HG03565 (cell line): ENCODE data around the gene CT45A8.
"Not testable (repeated sequence)": the region's sequence is repeated elsewhere in the genome, so short reads cannot be mapped to it uniquely, and the experiment has no call there.

Experiments used
- ATAC-seq: cut with Tn5 transposase; IDR thresholded peaks from one replicate; pipeline ENCODE4 v1.9.1; 2021; ENCODE audit warnings: mild to moderate bottlenecking, moderate library complexity; ENCODE audit not compliant: unreplicated experiment

CT45A8 gene, protein sequence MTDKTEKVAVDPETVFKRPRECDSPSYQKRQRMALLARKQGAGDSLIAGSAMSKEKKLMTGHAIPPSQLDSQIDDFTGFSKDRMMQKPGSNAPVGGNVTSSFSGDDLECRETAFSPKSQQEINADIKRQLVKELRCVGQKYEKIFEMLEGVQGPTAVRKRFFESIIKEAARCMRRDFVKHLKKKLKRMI

DNA sequence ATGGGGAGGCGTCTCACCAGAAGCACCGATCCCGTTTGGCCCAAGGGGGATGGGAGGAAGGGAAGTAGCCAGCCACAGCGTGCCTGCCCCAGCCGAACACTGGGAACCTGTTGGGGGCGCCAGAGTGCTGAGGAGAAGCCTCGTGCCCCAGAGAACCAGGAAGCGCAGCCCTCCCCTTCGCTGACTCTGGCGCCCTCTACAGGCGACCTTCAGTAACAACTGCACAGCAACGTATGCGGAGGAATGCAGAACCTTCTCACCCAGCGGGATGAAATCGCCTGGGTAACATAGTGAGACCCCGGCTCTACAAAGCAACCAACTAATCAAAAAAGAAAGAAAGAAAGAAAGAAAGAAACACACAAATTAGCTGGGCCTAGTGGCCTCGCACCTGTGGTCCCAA lies at the start of gene CT45A8:
TSS of gene CT45A8 (minus strand) at position 101 of the 400 bp plus-strand sequence. CDS start 3,755 bp downstream, outside the sequence.
- ATAC-seq, result not testable (repeated sequence)

DNA sequence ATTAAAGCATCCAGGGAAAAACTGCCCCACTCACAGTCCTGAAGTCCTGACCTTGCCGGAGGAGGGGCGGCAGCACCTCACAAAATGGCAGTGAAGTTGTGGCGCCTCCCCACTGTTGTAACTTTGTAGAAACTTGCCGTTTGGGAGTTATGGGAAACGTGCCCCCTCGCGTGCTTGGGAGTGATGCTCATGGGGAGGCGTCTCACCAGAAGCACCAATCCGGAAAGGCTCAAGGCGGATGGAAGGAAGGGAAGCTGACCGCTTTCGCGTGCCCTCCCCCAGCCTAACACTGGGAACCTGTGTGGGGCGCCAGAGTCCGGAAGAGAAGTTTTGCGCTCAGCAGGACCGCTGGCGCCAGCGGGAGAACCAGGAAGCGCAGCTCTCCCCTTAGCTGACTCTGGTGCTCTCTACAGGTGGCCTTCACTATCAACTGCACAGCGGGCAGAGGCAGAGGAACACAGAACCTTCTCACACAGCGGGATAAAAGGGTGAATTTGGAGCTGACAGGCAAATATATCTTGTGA lies 39.0 kb upstream of the CT45A8 start, which contains the start of the genes CT45A10 and SAGE1:
TSS of gene CT45A10 (minus strand) at position 151 of the 524 bp plus-strand sequence. CDS start 8,100 bp downstream, outside the sequence.
TSS of gene SAGE1 (plus strand) at position 423 of the 524 bp plus-strand sequence. CDS start 2,527 bp downstream, outside the sequence.
- ATAC-seq, result no peak

DNA sequence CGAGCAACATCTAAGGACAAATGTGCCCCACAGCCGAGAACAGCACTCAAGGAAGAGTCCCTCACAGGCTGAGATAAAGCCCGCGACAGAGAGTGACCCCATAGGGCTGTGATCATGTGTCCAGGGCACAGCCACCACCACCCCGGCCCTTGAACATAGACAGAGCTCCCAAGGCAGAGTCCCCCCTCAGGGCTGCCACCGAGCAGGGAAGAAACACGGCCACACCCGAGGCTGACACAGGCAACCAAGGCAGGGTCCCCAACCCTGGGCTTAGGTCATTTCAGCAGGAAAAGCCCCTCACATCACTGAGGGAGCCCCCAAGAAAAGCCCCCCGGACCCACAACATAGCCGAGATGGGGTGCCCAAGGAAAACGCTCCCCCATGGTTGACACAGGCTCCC lies 38.4 kb upstream of the CT45A8 start:
- ATAC-seq, result no peak

DNA sequence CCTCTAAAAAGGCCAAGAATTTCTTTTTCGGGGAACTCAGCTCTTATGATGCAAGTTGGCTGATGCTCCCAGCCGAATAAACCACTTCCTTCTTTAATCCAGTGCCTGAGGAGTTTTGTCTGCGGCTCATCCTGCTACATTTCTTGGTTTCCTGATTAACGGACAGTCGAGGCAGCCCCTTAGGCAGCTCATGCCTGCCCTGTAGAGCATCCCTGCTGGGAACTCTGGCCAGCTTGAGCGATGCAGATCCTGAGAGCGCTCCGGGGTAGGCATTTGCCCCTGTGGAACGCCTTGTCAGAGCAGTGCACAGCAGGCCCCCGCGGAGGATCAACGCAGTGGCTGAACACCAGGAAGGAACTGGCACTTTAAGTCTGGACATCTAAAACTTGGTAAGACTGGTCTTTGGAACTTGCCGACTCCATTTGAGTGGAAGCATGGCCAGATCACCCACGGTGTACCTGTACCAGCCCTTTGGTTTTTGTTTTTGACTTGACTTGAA lies 35.8 kb upstream of the CT45A8 start:
- ATAC-seq, result no peak

DNA sequence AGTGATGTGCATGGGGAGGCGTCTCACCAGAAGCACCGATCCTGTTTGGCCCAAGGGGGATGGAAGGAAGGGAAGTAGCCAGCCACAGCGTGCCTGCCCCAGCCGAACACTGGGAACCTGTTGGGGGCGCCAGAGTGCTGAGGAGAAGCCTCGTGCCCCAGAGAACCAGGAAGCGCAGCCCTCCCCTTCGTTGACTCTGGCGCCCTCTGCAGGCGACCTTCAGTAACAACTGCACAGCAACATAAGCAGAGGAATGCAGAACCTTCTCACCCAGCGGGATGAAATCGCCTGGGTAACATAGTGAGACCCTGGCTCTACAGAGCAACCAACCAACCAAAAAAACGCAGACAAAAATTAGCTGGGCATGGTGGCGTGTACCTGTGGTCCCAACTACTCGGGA lies 34.6 kb upstream of the CT45A8 start:
- ATAC-seq, result not testable (repeated sequence)

DNA sequence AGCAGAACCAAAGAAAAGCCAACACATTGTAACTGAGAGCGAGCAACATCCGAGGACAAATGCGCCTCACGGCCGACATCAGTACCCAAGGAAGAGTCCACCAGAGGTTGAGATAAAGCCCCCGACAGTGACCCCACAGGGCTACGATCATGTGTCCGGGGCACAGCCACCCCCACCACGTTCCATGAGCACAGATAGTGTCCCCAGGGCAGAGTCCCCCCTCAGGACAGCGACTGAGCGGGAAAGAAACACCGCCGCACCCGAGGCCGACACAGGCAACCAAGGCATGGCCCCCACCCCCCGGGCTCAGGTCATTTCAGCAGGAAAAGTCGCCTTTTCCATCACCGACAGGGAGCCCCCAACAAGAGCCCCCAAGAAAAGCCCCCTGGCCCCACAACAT lies 33.9 kb upstream of the CT45A8 start:
- ATAC-seq, result not testable (repeated sequence)

DNA sequence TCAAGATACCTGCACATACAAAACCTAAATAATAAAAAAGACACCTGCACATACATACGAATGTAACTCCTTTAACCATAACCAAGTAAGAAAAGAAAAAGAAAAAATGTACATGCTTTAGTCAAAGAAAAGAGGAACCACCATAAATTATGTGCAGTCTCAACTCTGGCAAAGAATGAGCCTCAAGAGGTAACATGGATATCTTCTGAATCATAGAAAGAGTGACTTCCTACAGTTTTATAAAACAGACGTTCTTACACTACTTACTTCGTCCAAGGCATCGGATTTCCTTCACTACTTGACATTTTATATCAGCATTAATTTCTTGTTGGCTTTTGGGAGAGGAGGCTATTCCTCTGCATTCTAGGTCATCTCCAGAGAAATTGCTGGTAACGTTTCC lies 28.4 kb upstream of the CT45A8 start:
- not testable (repeated sequence) for ATAC-seq

DNA sequence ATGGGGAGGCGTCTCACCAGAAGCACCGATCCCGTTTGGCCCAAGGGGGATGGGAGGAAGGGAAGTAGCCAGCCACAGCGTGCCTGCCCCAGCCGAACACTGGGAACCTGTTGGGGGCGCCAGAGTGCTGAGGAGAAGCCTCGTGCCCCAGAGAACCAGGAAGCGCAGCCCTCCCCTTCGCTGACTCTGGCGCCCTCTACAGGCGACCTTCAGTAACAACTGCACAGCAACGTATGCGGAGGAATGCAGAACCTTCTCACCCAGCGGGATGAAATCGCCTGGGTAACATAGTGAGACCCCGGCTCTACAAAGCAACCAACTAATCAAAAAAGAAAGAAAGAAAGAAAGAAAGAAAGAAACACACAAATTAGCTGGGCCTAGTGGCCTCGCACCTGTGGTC lies 17.4 kb upstream of the CT45A8 start, which contains the start of gene CT45A9:
TSS of gene CT45A9 (minus strand) at position 101 of the 400 bp plus-strand sequence. CDS start 3,751 bp downstream, outside the sequence.
- ATAC-seq, result not testable (repeated sequence)

DNA sequence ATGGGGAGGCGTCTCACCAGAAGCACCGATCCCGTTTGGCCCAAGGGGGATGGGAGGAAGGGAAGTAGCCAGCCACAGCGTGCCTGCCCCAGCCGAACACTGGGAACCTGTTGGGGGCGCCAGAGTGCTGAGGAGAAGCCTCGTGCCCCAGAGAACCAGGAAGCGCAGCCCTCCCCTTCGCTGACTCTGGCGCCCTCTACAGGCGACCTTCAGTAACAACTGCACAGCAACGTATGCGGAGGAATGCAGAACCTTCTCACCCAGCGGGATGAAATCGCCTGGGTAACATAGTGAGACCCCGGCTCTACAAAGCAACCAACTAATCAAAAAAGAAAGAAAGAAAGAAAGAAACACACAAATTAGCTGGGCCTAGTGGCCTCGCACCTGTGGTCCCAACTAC lies 17.2 kb downstream of the CT45A8 start, which contains the start of gene CT45A7:
TSS of gene CT45A7 (minus strand) at position 101 of the 400 bp plus-strand sequence. CDS start 3,747 bp downstream, outside the sequence.
- ATAC-seq, result not testable (repeated sequence)

DNA sequence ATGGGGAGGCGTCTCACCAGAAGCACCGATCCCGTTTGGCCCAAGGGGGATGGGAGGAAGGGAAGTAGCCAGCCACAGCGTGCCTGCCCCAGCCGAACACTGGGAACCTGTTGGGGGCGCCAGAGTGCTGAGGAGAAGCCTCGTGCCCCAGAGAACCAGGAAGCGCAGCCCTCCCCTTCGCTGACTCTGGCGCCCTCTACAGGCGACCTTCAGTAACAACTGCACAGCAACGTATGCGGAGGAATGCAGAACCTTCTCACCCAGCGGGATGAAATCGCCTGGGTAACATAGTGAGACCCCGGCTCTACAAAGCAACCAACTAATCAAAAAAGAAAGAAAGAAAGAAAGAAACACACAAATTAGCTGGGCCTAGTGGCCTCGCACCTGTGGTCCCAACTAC lies 34.4 kb downstream of the CT45A8 start, which contains the start of gene CT45A2:
TSS of gene CT45A2 (minus strand) at position 101 of the 400 bp plus-strand sequence. CDS start 3,747 bp downstream, outside the sequence.
- ATAC-seq, result not testable (repeated sequence)

DNA sequence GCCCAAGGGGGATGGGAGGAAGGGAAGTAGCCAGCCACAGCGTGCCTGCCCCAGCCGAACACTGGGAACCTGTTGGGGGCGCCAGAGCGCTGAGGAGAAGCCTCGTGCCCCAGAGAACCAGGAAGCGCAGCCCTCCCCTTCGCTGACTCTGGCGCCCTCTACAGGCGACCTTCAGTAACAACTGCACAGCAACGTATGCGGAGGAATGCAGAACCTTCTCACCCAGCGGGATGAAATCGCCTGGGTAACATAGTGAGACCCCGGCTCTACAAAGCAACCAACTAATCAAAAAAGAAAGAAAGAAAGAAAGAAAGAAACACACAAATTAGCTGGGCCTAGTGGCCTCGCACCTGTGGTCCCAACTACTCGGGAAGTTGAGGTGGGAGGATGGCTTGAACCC lies 51.7 kb downstream of the CT45A8 start, which contains the start of gene CT45A6:
TSS of gene CT45A6 (minus strand) at position 101 of the 400 bp plus-strand sequence. CDS start 3,794 bp downstream, outside the sequence.
- ATAC-seq, result not testable (repeated sequence)
